Activated T-cell treated with anti-CD3 and anti-CD28 coated beads for 4 hours (primary cell): Measurements from ENCODE around the gene RASSF6.
"Not testable (repeated sequence)": the region's sequence is repeated elsewhere in the genome, so short reads cannot be mapped to it uniquely, and the experiment has no call there.

Experiments used
- DNase-seq: peaks from one replicate; pipeline ENCODE4 v3.0.0-alpha.2; 2020

The RASSF6 gene

GRCh38 chr4:73620115-73620792 lies at the start of gene RASSF6:
RASSF6 (minus strand) TSS chr4:73620436; CDS start chr4:73611795, 8,641 bp downstream.
- no peak for DNase-seq

GRCh38 chr4:73669410-73670183 lies 49.4 kb upstream of the RASSF6 start:
- no peak for DNase-seq

- DNase-seq: no peak
Observed at GRCh38 chr4:73668782-73669201, 48.6 kb upstream of the RASSF6 start.

- not testable (repeated sequence) for DNase-seq
Observed at GRCh38 chr4:73665924-73666323, 45.7 kb upstream of the RASSF6 start.

GRCh38 chr4:73664470-73664869 lies 44.2 kb upstream of the RASSF6 start:
- no peak for DNase-seq

- no peak for DNase-seq
Observed at GRCh38 chr4:73663576-73663975, 43.3 kb upstream of the RASSF6 start.

GRCh38 chr4:73662709-73663546 lies 42.7 kb upstream of the RASSF6 start:
- DNase-seq: no peak

GRCh38 chr4:73661646-73662119 lies 41.4 kb upstream of the RASSF6 start:
- no peak for DNase-seq

GRCh38 chr4:73660808-73661207 lies 40.6 kb upstream of the RASSF6 start:
- no peak for DNase-seq

- no peak for DNase-seq
Observed at GRCh38 chr4:73653695-73654106, 33.5 kb upstream of the RASSF6 start.

- DNase-seq: no peak
Observed at GRCh38 chr4:73650250-73650649, 30.0 kb upstream of the RASSF6 start.

- DNase-seq: no peak
Observed at GRCh38 chr4:73648478-73648877, 28.2 kb upstream of the RASSF6 start.

GRCh38 chr4:73646117-73646516 lies 25.9 kb upstream of the RASSF6 start:
- no peak for DNase-seq

- DNase-seq: no peak
Observed at GRCh38 chr4:73631565-73632226, 11.5 kb upstream of the RASSF6 start.

- DNase-seq: not testable (repeated sequence)
Observed at GRCh38 chr4:73628834-73629233, 8.6 kb upstream of the RASSF6 start.

GRCh38 chr4:73621357-73621756 lies 1.1 kb upstream of the RASSF6 start:
- DNase-seq: no peak

GRCh38 chr4:73619346-73619745 lies 890 bp downstream of the RASSF6 start:
- DNase-seq: no peak

GRCh38 chr4:73617256-73617655 lies 3.0 kb downstream of the RASSF6 start:
- DNase-seq: no peak

- no peak for DNase-seq
Observed at GRCh38 chr4:73615613-73616012, 4.6 kb downstream of the RASSF6 start.

- DNase-seq: no peak
Observed at GRCh38 chr4:73614311-73614867, 5.8 kb downstream of the RASSF6 start.

GRCh38 chr4:73613130-73613529 lies 7.1 kb downstream of the RASSF6 start:
- no peak for DNase-seq

GRCh38 chr4:73612032-73612431 lies 8.2 kb downstream of the RASSF6 start:
- DNase-seq: no peak
